ENCODE measurements around the gene PTRH2. TPM values are rescaled to one million over a fixed set of nuclear protein-coding genes. Genes with fewer than 3 reads are reported as not detected.
"Not testable (repeated sequence)": the region's sequence is repeated elsewhere in the genome, so short reads cannot be mapped to it uniquely, and the experiment has no call there.

The PTRH2 gene
- total RNA-seq, 1 experiment from 2014 or later = 40.8 TPM

DNA sequence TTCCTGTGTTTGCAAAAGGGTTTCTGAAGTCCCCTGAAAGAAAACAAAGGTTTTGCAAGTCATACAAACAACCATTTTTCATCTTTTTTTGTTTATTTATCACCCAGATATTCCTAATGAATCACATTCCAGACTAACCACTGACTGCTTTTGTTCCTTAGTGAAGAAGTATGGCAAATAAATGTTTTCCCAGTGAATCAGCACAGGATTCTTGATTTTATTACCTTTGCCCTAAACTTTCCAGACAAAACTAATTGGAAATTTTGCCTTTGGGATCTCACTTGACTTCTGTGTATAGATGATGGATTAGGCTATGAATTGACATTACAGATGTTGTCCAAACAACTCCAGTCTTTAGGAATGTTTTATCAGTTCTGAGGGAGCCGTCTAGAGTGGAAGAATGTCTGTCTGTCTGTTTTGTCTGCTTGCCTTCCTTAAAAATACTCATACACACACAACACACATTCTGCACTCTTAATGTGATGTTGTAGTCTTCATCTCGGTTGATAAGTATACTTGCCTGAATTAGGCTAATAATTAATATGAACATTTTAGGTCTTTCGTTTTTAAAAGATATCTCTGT, 49.1 kb upstream of the PTRH2 start:
- H3K23ac ChIP-seq (ENCODE audit: insufficient read length, low read depth, low read length) = no peak overlapping the region
- no peaks in the 10 kb centered on the region for H3K23me2 ChIP-seq (ENCODE audit: insufficient read length, low read depth, low read length, poor library complexity, severe bottlenecking)
- peaks cover 4 to 10% of the 10 kb centered on the region in 2 experiments; a peak in 3 of 5 replicates for H3K9me3 Mint-ChIP-seq
- DNase-seq = no peak
- H3K4ac ChIP-seq (ENCODE audit: low read depth, low read length) = no peak overlapping the region
- no peak overlapping the region for H3K27ac ChIP-seq (ENCODE audit: insufficient read length, low read depth, low read length)
- no peak overlapping the region for H3K56ac ChIP-seq (ENCODE audit: insufficient read length, low read depth, low read length)
- H3K9ac ChIP-seq (ENCODE audit: extremely low read depth, insufficient read length, low read length) = no peak overlapping the region
- no peak overlapping the region for H4K91ac ChIP-seq (ENCODE audit: insufficient read length, low read depth, low read length)
- no peak overlapping the region for H3K14ac ChIP-seq (ENCODE audit: insufficient read depth, low read length)
- H2AK5ac ChIP-seq (ENCODE audit: insufficient read length, low read length) = no peak overlapping the region
- no peaks in the 10 kb centered on the region for H4K20me1 ChIP-seq (ENCODE audit: control insufficient read depth, insufficient read depth, insufficient read length)
- no peaks in the 10 kb centered on the region for H3K79me1 ChIP-seq (ENCODE audit: insufficient read depth, low read depth, low read length, poor library complexity, severe bottlenecking)
- no peak overlapping the region for H3T11ph ChIP-seq (ENCODE audit: low read length)
- H3K4me2 ChIP-seq (ENCODE audit: insufficient read depth, insufficient read length, low read length) = no peak overlapping the region
- H2AFZ ChIP-seq (ENCODE audit: low read length) = no peak overlapping the region
- no peak overlapping the region for H3K18ac ChIP-seq (ENCODE audit: insufficient read length, low read depth, low read length)
- no peak overlapping the region for H3K4me3 Mint-ChIP-seq
- H4K8ac ChIP-seq (replicated peaks; ENCODE audit: insufficient read length, low read depth, low read length) = no peak overlapping the region
- no peak for TF ChIP-seq CTCF (conservative IDR thresholded peaks at IDR 0.05)
- no peak overlapping the region for H2BK20ac ChIP-seq (ENCODE audit: low read depth, low read length, poor library complexity, severe bottlenecking)
- H3K27ac Mint-ChIP-seq = peak overlapping the region in 2 of 3 experiments; percentile 81 to 87; a peak in 5 of 7 replicates
- no peaks in the 10 kb centered on the region for H3K9me3 ChIP-seq (ENCODE audit: control insufficient read depth, low read depth, low read length)
- H2BK5ac ChIP-seq (ENCODE audit: insufficient read length, low read length) = no peak overlapping the region
- no peaks in the 10 kb centered on the region for H3K27me3 Mint-ChIP-seq (ENCODE audit: low read depth)
- H2BK15ac ChIP-seq (ENCODE audit: low read depth, low read length) = no peak overlapping the region
- no peaks in the 10 kb centered on the region; the same call in 1 of the 2 replicates for H3K4me1 ChIP-seq (ENCODE audit: insufficient read depth, low read length)
- H3K4me1 Mint-ChIP-seq = peaks cover 8 to 18% of the 10 kb centered on the region in 2 experiments; a peak in 3 of 4 replicates
- no peak overlapping the region for H2BK12ac ChIP-seq (ENCODE audit: insufficient read length, low read depth, low read length)
- H3K27me3 ChIP-seq (ENCODE audit: insufficient read depth, low read length) = no peaks in the 10 kb centered on the region
- H4K5ac ChIP-seq (ENCODE audit: insufficient read length, low read depth, low read length) = no peak overlapping the region
- H3K79me2 ChIP-seq (ENCODE audit: insufficient read depth, low read length) = no peaks in the 10 kb centered on the region
- H2BK120ac ChIP-seq (ENCODE audit: low read depth, low read length, poor library complexity, severe bottlenecking) = no peak overlapping the region
- WGBS (ENCODE audit: extremely low coverage, insufficient read length, low lambda C conversion rate) = no CpG with 5 or more reads among the region's 3 CpGs
- peaks cover 10 to 25% (median 21%) of the 10 kb centered on the region in 3 experiments for H3K36me3 Mint-ChIP-seq (ENCODE audit: insufficient read depth in 1 of 3, low read depth in 3 of 3)

- not testable (repeated sequence) for H2BK20ac ChIP-seq (ENCODE audit: low read depth, low read length, poor library complexity, severe bottlenecking); H3K27me3 Mint-ChIP-seq (ENCODE audit: low read depth); H4K8ac ChIP-seq (replicated peaks; ENCODE audit: insufficient read length, low read depth, low read length); DNase-seq; H3T11ph ChIP-seq (ENCODE audit: low read length); H4K5ac ChIP-seq (ENCODE audit: insufficient read length, low read depth, low read length); H3K9me3 ChIP-seq (ENCODE audit: control insufficient read depth, low read depth, low read length); H3K9me3 Mint-ChIP-seq; H3K4ac ChIP-seq (ENCODE audit: low read depth, low read length); H3K27ac Mint-ChIP-seq; H4K20me1 ChIP-seq (ENCODE audit: control insufficient read depth, insufficient read depth, insufficient read length); H3K79me1 ChIP-seq (ENCODE audit: insufficient read depth, low read depth, low read length, poor library complexity, severe bottlenecking); H2BK15ac ChIP-seq (ENCODE audit: low read depth, low read length); H3K23me2 ChIP-seq (ENCODE audit: insufficient read length, low read depth, low read length, poor library complexity, severe bottlenecking); H2AK5ac ChIP-seq (ENCODE audit: insufficient read length, low read length); H2BK5ac ChIP-seq (ENCODE audit: insufficient read length, low read length); H3K23ac ChIP-seq (ENCODE audit: insufficient read length, low read depth, low read length); H2BK120ac ChIP-seq (ENCODE audit: low read depth, low read length, poor library complexity, severe bottlenecking); H3K4me1 ChIP-seq (ENCODE audit: insufficient read depth, low read length); H2AFZ ChIP-seq (ENCODE audit: low read length); H2BK12ac ChIP-seq (ENCODE audit: insufficient read length, low read depth, low read length); H4K91ac ChIP-seq (ENCODE audit: insufficient read length, low read depth, low read length); H3K18ac ChIP-seq (ENCODE audit: insufficient read length, low read depth, low read length); H3K14ac ChIP-seq (ENCODE audit: insufficient read depth, low read length); H3K4me3 Mint-ChIP-seq; H3K79me2 ChIP-seq (ENCODE audit: insufficient read depth, low read length); H3K27ac ChIP-seq (ENCODE audit: insufficient read length, low read depth, low read length); H3K4me2 ChIP-seq (ENCODE audit: insufficient read depth, insufficient read length, low read length); H3K27me3 ChIP-seq (ENCODE audit: insufficient read depth, low read length); H3K9ac ChIP-seq (ENCODE audit: extremely low read depth, insufficient read length, low read length); H3K56ac ChIP-seq (ENCODE audit: insufficient read length, low read depth, low read length)
- peaks cover 7 to 20% (median 19%) of the 10 kb centered on the region in 3 experiments for H3K36me3 Mint-ChIP-seq (ENCODE audit: insufficient read depth in 1 of 3, low read depth in 3 of 3)
- WGBS (ENCODE audit: extremely low coverage, insufficient read length, low lambda C conversion rate) = no CpG with 5 or more reads among the region's 12 CpGs
- peaks cover 6 to 14% of the 10 kb centered on the region in 2 experiments; a peak in 2 of 4 replicates for H3K4me1 Mint-ChIP-seq
Observed at GRCh38 chr17:59755069-59755468, 47.8 kb upstream of the PTRH2 start.
